Skin epidermis (tissue), 12 donors: ENCODE results near the gene GPM6B.

Source experiments
- H3K27ac ChIP-seq, 21 experiments: fragments of 200-600 bp; sonication (generic) in 11 of 21; one replicate each; pipeline ENCODE4 v1.5.0; 2020; ENCODE audit warnings: mild to moderate bottlenecking in 3 of 21, inconsistent platforms in 2 of 21, moderate library complexity in 2 of 21
- H3K4me3 ChIP-seq, 7 experiments: fragments of 200-600 bp; sonication (generic) in 2 of 7; one replicate each; pipeline ENCODE4 v1.5.0; 2020; ENCODE audit warnings: inconsistent platforms in 2 of 7, mild to moderate bottlenecking in 2 of 7, moderate library complexity in 1 of 7

GPM6B gene

GRCh38 chrX:13816643-13817627 is at the start of gene GPM6B:
GPM6B (minus strand) TSS chrX:13817093; CDS start chrX:13816904, 189 bp downstream.
- H3K27ac ChIP-seq: no peak within 1 kb of the TSS
- no peak within 1 kb of the TSS for H3K4me3 ChIP-seq

- no peak overlapping the region for H3K4me3 ChIP-seq
- no peak overlapping the region for H3K27ac ChIP-seq
Observed at GRCh38 chrX:13864264-13864663, 47.4 kb upstream of the GPM6B start.

GRCh38 chrX:13863324-13863723 is 46.4 kb upstream of the GPM6B start:
- no peak overlapping the region for H3K27ac ChIP-seq
- H3K4me3 ChIP-seq: no peak overlapping the region

GRCh38 chrX:13859724-13860123 is 42.8 kb upstream of the GPM6B start:
- H3K4me3 ChIP-seq: no peak overlapping the region
- no peak overlapping the region for H3K27ac ChIP-seq

- H3K4me3 ChIP-seq: no peak overlapping the region
- H3K27ac ChIP-seq: no peak overlapping the region
Observed at GRCh38 chrX:13857804-13858203, 40.9 kb upstream of the GPM6B start.

- H3K27ac ChIP-seq: no peak overlapping the region
- H3K4me3 ChIP-seq: no peak overlapping the region
Observed at GRCh38 chrX:13855689-13856450, 39.0 kb upstream of the GPM6B start.

- no peak overlapping the region for H3K4me3 ChIP-seq
- H3K27ac ChIP-seq: no peak overlapping the region
Observed at GRCh38 chrX:13854003-13854402, 37.1 kb upstream of the GPM6B start.

- Histone ChIP-seq H3K4me3 (no peak overlapping the region), H3K27ac (no peak overlapping the region)
Observed at GRCh38 chrX:13852001-13852695, 35.3 kb upstream of the GPM6B start.

GRCh38 chrX:13845721-13846378 is 29.0 kb upstream of the GPM6B start:
- no peak overlapping the region for H3K27ac ChIP-seq
- H3K4me3 ChIP-seq: no peak overlapping the region

- no peak overlapping the region for H3K27ac ChIP-seq
- no peak overlapping the region for H3K4me3 ChIP-seq
Observed at GRCh38 chrX:13843150-13843721, 26.3 kb upstream of the GPM6B start.

GRCh38 chrX:13840121-13840520 is 23.2 kb upstream of the GPM6B start:
- Histone ChIP-seq H3K27ac (no peak overlapping the region), H3K4me3 (no peak overlapping the region)

- no peak overlapping the region for H3K27ac ChIP-seq
- H3K4me3 ChIP-seq: no peak overlapping the region
Observed at GRCh38 chrX:13837290-13837745, 20.4 kb upstream of the GPM6B start.

GRCh38 chrX:13836575-13836974 is 19.7 kb upstream of the GPM6B start:
- Histone ChIP-seq H3K4me3 (no peak overlapping the region), H3K27ac (no peak overlapping the region)

- Histone ChIP-seq H3K4me3 (no peak overlapping the region), H3K27ac (no peak overlapping the region)
Observed at GRCh38 chrX:13835825-13836224, 18.9 kb upstream of the GPM6B start.

- Histone ChIP-seq H3K4me3 (no peak overlapping the region), H3K27ac (no peak overlapping the region)
Observed at GRCh38 chrX:13834355-13834754, 17.5 kb upstream of the GPM6B start.

- no peak overlapping the region for H3K27ac ChIP-seq
- no peak overlapping the region for H3K4me3 ChIP-seq
Observed at GRCh38 chrX:13829983-13830382, 13.1 kb upstream of the GPM6B start.

GRCh38 chrX:13828392-13828791 is 11.5 kb upstream of the GPM6B start:
- H3K27ac ChIP-seq: no peak overlapping the region

GRCh38 chrX:13827298-13828090 is 10.6 kb upstream of the GPM6B start:
- H3K4me3 ChIP-seq: no peak overlapping the region
- H3K27ac ChIP-seq: no peak overlapping the region

More at GRCh38 chrX:13828392-13828791, 11.5 kb upstream of the GPM6B start:
- no peak overlapping the region for H3K4me3 ChIP-seq
